H9 (cell line): Measurements from ENCODE around the gene FARS2. TPM values are rescaled to one million over a fixed set of nuclear protein-coding genes. Genes with fewer than 3 reads are reported as not detected.

Experiments used
- DNase-seq: peaks from one replicate; pipeline ENCODE4 v3.0.0-alpha.2; 2017
- H2AFZ ChIP-seq: one replicate; pipeline ENCODE4 v1.6.1; 2013; ENCODE audit warnings: mild to moderate bottlenecking, low read length, control low read depth, moderate library complexity
- H2AK5ac ChIP-seq: 2 replicates; pipeline ENCODE4 v1.6.1; 2013; ENCODE audit warnings: low read length, control low read depth, mixed read lengths; ENCODE audit not compliant: insufficient read length
- H2BK120ac ChIP-seq: one replicate; pipeline ENCODE4 v1.6.1; 2013; ENCODE audit warnings: low read depth, mild to moderate bottlenecking, low read length, control low read depth, inconsistent platforms; ENCODE audit not compliant: poor library complexity, severe bottlenecking
- H2BK12ac ChIP-seq: 2 replicates; pipeline ENCODE4 v1.6.1; 2013; ENCODE audit warnings: low read length, control low read depth, mixed read lengths, low read depth; ENCODE audit not compliant: insufficient read length
- H2BK15ac ChIP-seq: 2 replicates; pipeline ENCODE4 v1.6.1; 2013; ENCODE audit warnings: low read depth, low read length, control low read depth
- H2BK20ac ChIP-seq: one replicate; pipeline ENCODE4 v1.6.1; 2013; ENCODE audit warnings: low read depth, mild to moderate bottlenecking, low read length, control low read depth, inconsistent platforms; ENCODE audit not compliant: poor library complexity, severe bottlenecking
- H2BK5ac ChIP-seq: 2 replicates; pipeline ENCODE4 v1.6.1; 2013; ENCODE audit warnings: low read length, control low read depth, mixed read lengths; ENCODE audit not compliant: insufficient read length
- H3K14ac ChIP-seq: 2 replicates; pipeline ENCODE4 v1.6.1; 2013; ENCODE audit warnings: low read length, control low read depth; ENCODE audit not compliant: insufficient read depth
- H3K18ac ChIP-seq: 2 replicates; pipeline ENCODE4 v1.6.1; 2013; ENCODE audit warnings: low read depth, mild to moderate bottlenecking, mixed read lengths, low read length, control low read depth; ENCODE audit not compliant: insufficient read length
- H3K23ac ChIP-seq: 2 replicates; pipeline ENCODE4 v1.6.1; 2013; ENCODE audit warnings: low read length, control low read depth, mixed read lengths, low read depth; ENCODE audit not compliant: insufficient read length
- H3K23me2 ChIP-seq: 2 replicates; pipeline ENCODE4 v1.6.1; 2013; ENCODE audit warnings: low read depth, mild to moderate bottlenecking, mixed read lengths, low read length, control low read depth; ENCODE audit not compliant: insufficient read length, poor library complexity, severe bottlenecking
- H3K27ac ChIP-seq: 2 replicates; pipeline ENCODE4 v1.5.1; 2013; ENCODE audit warnings: low read length, control low read depth, mixed read lengths, low read depth; ENCODE audit not compliant: insufficient read length
- H3K27me3 ChIP-seq: 2 replicates; pipeline ENCODE4 v1.6.1; 2013; ENCODE audit warnings: low read length, control low read depth, inconsistent platforms; ENCODE audit not compliant: insufficient read depth
- H3K4ac ChIP-seq: 2 replicates; pipeline ENCODE4 v1.6.1; 2013; ENCODE audit warnings: low read depth, mild to moderate bottlenecking, control low read depth, inconsistent platforms, low read length, moderate library complexity
- H3K4me1 ChIP-seq: 2 replicates; pipeline ENCODE4 v1.6.1; 2013; ENCODE audit warnings: low read length, control low read depth, inconsistent platforms; ENCODE audit not compliant: insufficient read depth
- H3K4me2 ChIP-seq: 2 replicates; pipeline ENCODE4 v1.6.1; 2013; ENCODE audit warnings: low read length, control low read depth, mixed read lengths; ENCODE audit not compliant: insufficient read length, insufficient read depth
- H3K56ac ChIP-seq: 2 replicates; pipeline ENCODE4 v1.6.1; 2013; ENCODE audit warnings: low read depth, mild to moderate bottlenecking, mixed read lengths, low read length, control low read depth; ENCODE audit not compliant: insufficient read length
- H3K79me1 ChIP-seq: 2 replicates; pipeline ENCODE4 v1.6.1; 2013; ENCODE audit warnings: low read depth, mild to moderate bottlenecking, moderate library complexity, low read length, control low read depth, inconsistent platforms; ENCODE audit not compliant: insufficient read depth, poor library complexity, severe bottlenecking
- H3K79me2 ChIP-seq: 2 replicates; pipeline ENCODE4 v1.6.1; 2013; ENCODE audit warnings: low read length, control low read depth, inconsistent platforms; ENCODE audit not compliant: insufficient read depth
- H3K9ac ChIP-seq: 2 replicates; pipeline ENCODE4 v1.6.1; 2013; ENCODE audit warnings: low read length, control low read depth, mixed read lengths; ENCODE audit not compliant: insufficient read length; ENCODE audit errors: extremely low read depth
- H3K9me3 ChIP-seq: one replicate; pipeline ENCODE4 v1.6.1; 2013; ENCODE audit warnings: low read depth, low read length, inconsistent platforms; ENCODE audit not compliant: control insufficient read depth
- H3T11ph ChIP-seq: one replicate; pipeline ENCODE4 v1.6.1; 2013; ENCODE audit warnings: mild to moderate bottlenecking, low read length, control low read depth, inconsistent platforms
- H4K20me1 ChIP-seq: one replicate; pipeline ENCODE4 v1.6.1; 2013; ENCODE audit not compliant: control insufficient read depth, insufficient read length, insufficient read depth
- H4K5ac ChIP-seq: 2 replicates; pipeline ENCODE4 v1.6.1; 2013; ENCODE audit warnings: low read depth, mild to moderate bottlenecking, mixed read lengths, low read length, control low read depth; ENCODE audit not compliant: insufficient read length
- H4K8ac ChIP-seq: replicated peaks from 2 replicates; pipeline ENCODE4 v1.6.1; 2013; ENCODE audit warnings: low read length, control low read depth, mixed read lengths, low read depth; ENCODE audit not compliant: insufficient read length
- H4K91ac ChIP-seq: 2 replicates; pipeline ENCODE4 v1.6.1; 2013; ENCODE audit warnings: low read depth, mild to moderate bottlenecking, moderate library complexity, mixed read lengths, low read length, control low read depth; ENCODE audit not compliant: insufficient read length
- H3K27ac Mint-ChIP-seq, 3 experiments: 2 replicates in 2 of 3; 3 replicates in 1 of 3; pipeline ENCODE4 v1.8.0; 2020 to 2021; ENCODE audit warnings: mixed read lengths in 3 of 3, mild to moderate bottlenecking in 1 of 3, moderate library complexity in 1 of 3
- H3K27me3 Mint-ChIP-seq: 2 replicates; pipeline ENCODE4 v1.8.0; 2021; ENCODE audit warnings: low read depth, mild to moderate bottlenecking, moderate library complexity, mixed read lengths
- H3K36me3 Mint-ChIP-seq, 3 experiments: 2 replicates in 2 of 3; 3 replicates in 1 of 3; pipeline ENCODE4 v1.8.0; 2020 to 2021; ENCODE audit warnings: low read depth in 3 of 3, mixed read lengths in 3 of 3; ENCODE audit not compliant: insufficient read depth in 1 of 3
- H3K4me1 Mint-ChIP-seq, 2 experiments: 2 replicates each; pipeline ENCODE4 v1.8.0; 2020; ENCODE audit warnings: mixed read lengths in 2 of 2
- H3K4me3 Mint-ChIP-seq, 2 experiments: 2 replicates in 1 of 2; 3 replicates in 1 of 2; pipeline ENCODE4 v1.8.0; 2020 to 2021; ENCODE audit warnings: mild to moderate bottlenecking in 2 of 2, mixed read lengths in 2 of 2, moderate library complexity in 1 of 2
- H3K9me3 Mint-ChIP-seq, 2 experiments: 2 replicates in 1 of 2; 3 replicates in 1 of 2; pipeline ENCODE4 v1.8.0; 2020; ENCODE audit warnings: mild to moderate bottlenecking in 2 of 2, mixed read lengths in 2 of 2, moderate library complexity in 1 of 2
- WGBS: extraction: QIAGEN DNeasy Blood & Tissue Kit; methylation state at CpG from one replicate; pipeline ENCODE4 v1.1.7; 2013; ENCODE audit warnings: missing lambda C conversion rate, low lambda C conversion rate, mixed read lengths; ENCODE audit not compliant: insufficient read length; ENCODE audit errors: extremely low coverage; 5-methylcytosine and 5-hydroxymethylcytosine counted together
- total RNA-seq: library from RNA; stranded (reverse); gene quantifications from 2 replicates; pipeline ENCODE4 v1.2.1, GENCODE V29; 2021
- TF ChIP-seq, protein P1 (sequence below): fragments of 200-600 bp; sonication (generic); conservative IDR thresholded peaks from 3 replicates; pipeline ENCODE4 v1.8.0; 2021; ENCODE audit warnings: antibody characterized with exemption, mild to moderate bottlenecking

The FARS2 gene
- total RNA-seq, 1 experiment from 2014 or later, result 8.5 TPM

GRCh38 chr6:5605937-5606336, 344.6 kb downstream of the FARS2 start:
- H3K9me3 Mint-ChIP-seq, result no peaks in the 10 kb centered on the region; a peak in 1 of 5 replicates
- peaks cover 0 to 3% (median 0%) of the 10 kb centered on the region in 3 experiments; a peak in 1 of 7 replicates for H3K36me3 Mint-ChIP-seq
- Histone ChIP-seq H2BK5ac (no peak overlapping the region), H3K18ac (no peak overlapping the region), H3K4ac (no peak overlapping the region), H3K23ac (no peak overlapping the region), H4K20me1 (no peaks in the 10 kb centered on the region), H4K91ac (no peak overlapping the region), H3T11ph (no peak overlapping the region), H2BK15ac (no peak overlapping the region), H2AFZ (no peak overlapping the region), H3K27me3 (no peaks in the 10 kb centered on the region), H2AK5ac (no peak overlapping the region), H3K14ac (no peak overlapping the region), H3K9me3 (no peaks in the 10 kb centered on the region), H3K9ac (no peak overlapping the region), H3K79me2 (no peaks in the 10 kb centered on the region), H3K56ac (no peak overlapping the region), H3K23me2 (no peaks in the 10 kb centered on the region), H3K79me1 (no peaks in the 10 kb centered on the region), H2BK120ac (no peak overlapping the region), H3K4me2 (no peak overlapping the region), H2BK20ac (no peak overlapping the region), H3K27ac (no peak overlapping the region), H4K5ac (no peak overlapping the region), H2BK12ac (no peak overlapping the region), H3K4me1 (no peaks in the 10 kb centered on the region), H4K8ac (no peak overlapping the region)
- H3K27ac Mint-ChIP-seq, result no peak overlapping the region; a peak in 1 of 7 replicates
- no peak overlapping the region for H3K4me3 Mint-ChIP-seq
- TF ChIP-seq, protein P1, sequence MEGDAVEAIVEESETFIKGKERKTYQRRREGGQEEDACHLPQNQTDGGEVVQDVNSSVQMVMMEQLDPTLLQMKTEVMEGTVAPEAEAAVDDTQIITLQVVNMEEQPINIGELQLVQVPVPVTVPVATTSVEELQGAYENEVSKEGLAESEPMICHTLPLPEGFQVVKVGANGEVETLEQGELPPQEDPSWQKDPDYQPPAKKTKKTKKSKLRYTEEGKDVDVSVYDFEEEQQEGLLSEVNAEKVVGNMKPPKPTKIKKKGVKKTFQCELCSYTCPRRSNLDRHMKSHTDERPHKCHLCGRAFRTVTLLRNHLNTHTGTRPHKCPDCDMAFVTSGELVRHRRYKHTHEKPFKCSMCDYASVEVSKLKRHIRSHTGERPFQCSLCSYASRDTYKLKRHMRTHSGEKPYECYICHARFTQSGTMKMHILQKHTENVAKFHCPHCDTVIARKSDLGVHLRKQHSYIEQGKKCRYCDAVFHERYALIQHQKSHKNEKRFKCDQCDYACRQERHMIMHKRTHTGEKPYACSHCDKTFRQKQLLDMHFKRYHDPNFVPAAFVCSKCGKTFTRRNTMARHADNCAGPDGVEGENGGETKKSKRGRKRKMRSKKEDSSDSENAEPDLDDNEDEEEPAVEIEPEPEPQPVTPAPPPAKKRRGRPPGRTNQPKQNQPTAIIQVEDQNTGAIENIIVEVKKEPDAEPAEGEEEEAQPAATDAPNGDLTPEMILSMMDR, result no peak
- DNase-seq, result no peak
- no CpG with 5 or more reads among the region's 5 CpGs for whole genome bisulfite sequencing
- no peaks in the 10 kb centered on the region for H3K27me3 Mint-ChIP-seq
- H3K4me1 Mint-ChIP-seq, result peaks cover 5 to 6% of the 10 kb centered on the region in 2 experiments; a peak in 2 of 4 replicates
